Left lobe of liver (tissue), 2 donors: Measurements from ENCODE around the gene DRAP1. TPM values are rescaled to one million over a fixed set of nuclear protein-coding genes. Genes with fewer than 3 reads are reported as not detected.

ENCODE experiments used
- ATAC-seq: fragments of 200-7000 bp; cut with Tn5 transposase; one replicate; pipeline ENCODE4 v1.9.1; 2020; ENCODE audit warnings: mild to moderate bottlenecking, moderate library complexity
- DNase-seq: peaks from one replicate; pipeline ENCODE4 v3.0.0-alpha.2; 2020; ENCODE audit warnings: low spot score
- total RNA-seq: library from RNA; stranded (reverse); gene quantifications from one replicate; pipeline ENCODE4 v1.2.1, GENCODE V29; 2021
- donor health status: DM: no; HTN: no; CAD: no; lungs with moderate emphysema.
- donor health status: DM: no; HTN: yes; CAD: no.

Gene DRAP1, protein sequence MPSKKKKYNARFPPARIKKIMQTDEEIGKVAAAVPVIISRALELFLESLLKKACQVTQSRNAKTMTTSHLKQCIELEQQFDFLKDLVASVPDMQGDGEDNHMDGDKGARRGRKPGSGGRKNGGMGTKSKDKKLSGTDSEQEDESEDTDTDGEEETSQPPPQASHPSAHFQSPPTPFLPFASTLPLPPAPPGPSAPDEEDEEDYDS
- 31.0 TPM for total RNA-seq

DNA sequence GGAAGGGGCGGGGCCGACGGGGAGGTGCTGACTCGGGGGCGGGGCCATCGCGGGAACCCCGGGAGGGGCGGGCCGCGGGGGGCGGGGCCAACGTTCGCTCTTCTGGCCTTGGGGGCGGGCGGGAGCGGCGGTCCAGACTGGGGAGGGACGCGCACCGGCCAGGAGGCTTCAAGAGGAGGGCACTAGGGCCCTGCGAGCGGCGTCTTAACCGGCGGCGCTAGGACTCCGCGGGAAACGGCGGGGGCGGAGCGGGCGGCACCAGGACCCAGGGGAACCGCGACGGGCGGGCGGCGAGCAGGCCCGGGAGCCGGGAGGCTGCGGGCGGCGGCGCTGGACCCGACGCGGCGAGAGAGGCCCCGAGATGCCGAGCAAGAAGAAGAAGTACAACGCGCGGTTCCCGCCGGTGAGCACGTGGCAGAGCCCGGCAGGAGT is at the start of gene DRAP1:
TSS of gene DRAP1 (plus strand) at position 286 of the 432 bp plus-strand sequence. CDS start at position 362, 76 bp downstream.
- peak; percentile 99 for DNase-seq
- ATAC-seq = peak; percentile 92

DNA sequence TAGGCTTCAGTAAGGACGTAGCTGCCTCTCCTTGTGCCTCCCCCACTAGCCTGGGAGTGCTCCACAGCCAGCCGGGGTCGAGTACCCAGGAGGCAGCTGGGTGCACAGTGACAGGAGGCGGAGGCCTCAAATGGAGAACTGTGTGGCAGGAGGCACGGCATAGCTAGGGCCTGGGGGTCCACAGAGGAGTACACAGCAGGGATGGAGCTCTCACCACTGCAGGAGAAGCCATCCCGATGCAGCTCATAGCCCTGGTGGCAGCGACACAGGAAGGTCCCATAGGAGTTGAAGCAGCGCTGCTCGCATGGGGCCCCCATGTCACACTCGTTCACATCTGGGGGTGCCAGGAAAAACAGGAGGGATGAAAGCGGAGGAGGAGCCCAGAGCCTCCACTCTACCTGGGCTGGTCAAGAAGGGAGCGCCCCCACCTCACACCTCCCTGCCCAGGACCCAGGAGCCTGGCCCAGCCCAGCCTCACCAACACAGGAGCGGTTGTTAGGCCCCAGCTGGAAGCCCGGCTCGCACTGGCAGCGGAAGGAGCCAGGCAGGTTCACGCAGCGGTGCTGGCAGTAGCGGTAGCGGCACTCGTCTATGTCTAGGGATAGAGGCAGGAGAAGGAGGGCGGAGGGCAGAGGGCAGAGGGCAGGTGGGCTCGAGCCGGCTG is 49.5 kb upstream of the DRAP1 start:
- ATAC-seq (no peak), DNase-seq (no peak)

DNA sequence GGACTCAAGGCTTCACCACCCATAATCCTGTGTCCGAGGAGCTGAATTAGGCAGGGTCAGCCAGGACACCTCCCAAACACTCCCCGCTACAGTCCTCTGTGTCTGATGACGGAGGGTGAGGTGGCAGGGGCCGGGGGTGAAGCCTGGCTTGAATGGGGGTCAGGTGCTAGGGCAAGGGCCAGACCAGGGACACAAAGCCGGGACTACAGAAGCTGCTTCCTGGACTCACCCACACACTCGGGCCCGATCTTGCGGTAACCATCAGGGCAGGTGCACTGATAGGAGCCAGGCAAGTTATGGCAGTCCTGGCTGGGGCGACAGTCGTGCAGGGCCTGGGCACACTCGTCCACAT is 48.9 kb upstream of the DRAP1 start:
- ATAC-seq = no peak

DNA sequence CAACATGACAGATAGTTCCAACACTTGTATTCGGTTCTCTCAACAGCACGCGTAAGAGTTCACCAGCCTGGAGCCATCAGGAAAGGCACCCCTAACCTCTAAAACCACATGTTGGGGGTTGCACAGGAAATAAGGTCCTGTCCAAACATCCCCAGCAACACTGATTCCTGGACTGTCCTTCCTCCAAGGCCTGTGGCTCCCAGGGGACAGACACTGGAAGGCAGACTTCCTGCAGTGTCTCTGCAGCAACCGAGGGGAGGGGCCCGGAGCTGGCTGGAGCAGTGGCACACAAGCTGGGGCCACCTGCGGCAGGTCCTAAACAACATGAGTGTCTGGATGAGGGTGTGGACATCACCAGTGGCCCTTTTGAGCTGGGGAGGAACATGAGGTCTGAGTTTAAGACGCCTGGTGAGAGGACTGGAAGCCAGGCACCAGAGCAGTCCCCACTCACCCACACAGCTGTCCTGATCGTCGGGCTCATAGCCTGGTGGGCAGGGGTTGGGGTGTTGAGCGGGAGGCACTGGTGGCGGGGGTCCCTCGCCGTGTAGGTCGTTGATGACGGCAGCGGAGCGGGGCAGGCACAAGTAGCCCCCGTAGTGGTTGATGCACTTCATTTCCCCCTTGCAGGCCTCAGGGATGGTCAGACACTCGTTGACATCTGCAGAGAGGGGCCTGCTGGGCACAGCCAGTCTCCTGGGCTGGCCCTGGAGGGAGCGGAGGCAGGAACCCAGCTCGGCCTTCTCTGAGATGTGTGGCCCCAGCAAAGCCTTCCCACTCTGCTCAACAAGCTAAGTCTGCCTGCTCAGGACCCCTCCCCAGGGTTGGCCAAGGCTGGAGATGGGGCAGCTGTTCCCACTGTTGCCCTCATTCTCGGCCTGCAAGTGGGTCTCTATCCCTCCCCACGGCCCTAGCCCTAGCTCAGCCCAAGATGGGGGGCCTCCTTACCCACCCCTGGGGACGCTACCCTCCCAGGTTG is 48.2 kb upstream of the DRAP1 start:
- no peak for DNase-seq

More for the DNA sequence above, 48.9 kb upstream of the DRAP1 start:
- DNase-seq = no peak

DNA sequence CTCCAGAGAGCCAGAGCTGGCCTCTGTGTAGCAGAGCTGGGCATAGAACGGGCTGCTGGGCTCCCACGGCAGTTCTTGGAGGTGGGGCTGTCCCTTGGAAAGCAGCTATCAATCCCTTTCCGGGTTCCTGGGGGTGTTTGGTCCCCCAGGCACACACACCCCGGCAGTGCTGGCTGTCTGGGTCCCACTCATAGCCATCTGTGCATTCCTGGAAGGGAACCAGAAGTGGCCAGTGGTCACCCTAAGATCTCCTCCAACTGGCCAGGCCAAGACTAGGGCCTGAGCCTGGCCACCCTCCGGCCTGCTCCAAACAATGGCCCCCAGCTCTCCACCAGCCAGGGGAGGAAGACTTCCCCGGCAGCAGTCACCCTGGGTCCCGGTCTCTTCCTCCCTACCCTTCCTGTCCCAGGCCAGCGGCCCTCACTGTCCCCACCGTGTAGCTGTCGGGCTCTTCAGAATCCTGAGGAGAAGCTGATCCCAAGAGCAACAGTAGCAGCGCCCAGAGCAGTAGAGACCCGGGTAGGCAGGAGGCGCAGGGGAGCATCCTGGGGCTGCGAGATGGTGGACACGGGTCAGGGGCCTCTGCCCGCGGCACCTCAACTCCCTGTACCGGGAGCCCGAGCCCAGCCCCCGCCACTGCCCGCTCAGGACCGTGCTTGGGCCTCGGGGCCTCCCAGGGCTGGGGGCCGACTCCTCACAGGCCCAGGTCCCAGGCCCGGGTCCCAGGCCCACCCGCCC is 47.2 kb upstream of the DRAP1 start:
- ATAC-seq = no peak
- DNase-seq = no peak

More for the DNA sequence above, 48.2 kb upstream of the DRAP1 start:
- ATAC-seq = no peak

DNA sequence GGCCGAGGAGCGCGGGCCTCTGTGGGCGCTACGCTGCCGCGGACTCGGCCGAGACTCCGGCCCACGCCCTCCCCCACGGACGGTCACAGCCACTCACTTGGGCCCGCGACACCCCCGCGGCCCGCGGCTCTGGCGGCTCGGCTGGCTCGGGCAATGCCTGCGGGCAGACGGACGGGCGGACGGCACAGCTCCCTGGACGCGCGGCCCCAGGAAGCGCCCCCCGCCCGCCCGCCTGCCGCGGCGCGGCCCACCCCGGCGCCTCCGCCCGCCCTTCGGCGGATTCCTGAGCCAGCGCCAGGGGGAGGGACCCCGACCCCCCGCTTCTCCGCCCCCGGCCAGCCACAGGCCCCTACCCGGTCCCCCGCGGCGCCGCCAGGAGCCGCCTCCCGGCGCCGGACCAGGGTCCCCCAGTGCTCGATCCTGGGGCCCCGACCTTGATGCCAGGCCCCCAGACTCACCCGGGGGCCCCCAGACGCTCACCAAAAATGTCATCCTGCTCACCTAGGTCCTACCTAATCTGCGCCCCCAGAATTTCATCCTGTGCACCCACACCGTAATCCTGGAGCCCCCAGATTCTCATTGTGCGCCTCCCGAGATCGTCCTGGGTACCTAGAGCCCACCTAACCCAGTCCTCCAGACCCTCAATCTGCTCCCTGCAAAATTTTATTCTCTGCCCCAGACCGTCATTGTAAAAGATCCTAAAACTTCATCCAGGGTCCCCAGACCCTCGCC is 46.5 kb upstream of the DRAP1 start, which contains the start of gene EFEMP2:
TSS of gene EFEMP2 (minus strand) at position 215 of the 732 bp plus-strand sequence. CDS start 446 bp downstream, outside the sequence.
- ATAC-seq (peak; percentile 2), DNase-seq (no peak)

DNA sequence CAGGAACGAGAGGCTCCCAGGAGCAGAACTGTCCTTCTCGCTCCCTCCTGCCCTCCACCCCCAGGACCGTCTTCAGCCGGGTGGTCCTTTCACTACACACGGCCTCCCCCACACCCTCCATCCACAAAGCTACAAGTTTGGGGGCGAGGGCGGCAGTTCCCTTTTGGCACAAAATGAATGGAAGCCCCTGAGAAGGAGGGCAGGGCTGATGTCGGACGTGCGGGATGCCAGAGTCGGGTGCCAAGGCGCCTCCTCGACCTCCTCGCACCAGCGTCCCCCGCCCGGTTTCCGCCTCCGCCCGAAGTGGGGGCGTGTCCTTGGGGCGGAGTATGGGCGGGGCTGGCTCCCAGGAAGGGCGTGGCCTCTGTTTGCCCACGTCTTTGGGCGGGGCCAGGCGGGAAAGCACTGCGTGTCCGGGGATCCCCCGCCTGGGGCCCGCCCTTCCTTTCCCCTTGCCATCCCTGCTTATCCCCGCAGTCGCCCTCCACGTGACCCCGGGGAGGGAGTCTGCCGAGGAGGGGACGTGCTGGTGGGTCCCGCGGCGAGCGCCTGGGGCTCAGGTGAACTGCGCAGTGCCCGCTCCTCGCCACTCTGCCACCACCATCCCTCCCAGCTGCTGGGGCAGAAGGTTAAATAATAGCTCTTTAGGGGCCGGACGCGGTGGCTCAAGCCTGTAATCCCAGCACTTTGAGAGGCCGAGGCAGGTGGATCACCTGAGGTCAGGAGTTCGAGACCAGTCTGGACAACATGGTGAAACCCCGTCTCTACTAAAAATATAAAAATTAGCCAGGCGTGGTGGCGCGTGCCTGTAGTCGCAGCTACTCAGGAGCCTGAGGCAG is 45.7 kb upstream of the DRAP1 start:
- ATAC-seq (peak; percentile 97), DNase-seq (peak; percentile 93)

DNA sequence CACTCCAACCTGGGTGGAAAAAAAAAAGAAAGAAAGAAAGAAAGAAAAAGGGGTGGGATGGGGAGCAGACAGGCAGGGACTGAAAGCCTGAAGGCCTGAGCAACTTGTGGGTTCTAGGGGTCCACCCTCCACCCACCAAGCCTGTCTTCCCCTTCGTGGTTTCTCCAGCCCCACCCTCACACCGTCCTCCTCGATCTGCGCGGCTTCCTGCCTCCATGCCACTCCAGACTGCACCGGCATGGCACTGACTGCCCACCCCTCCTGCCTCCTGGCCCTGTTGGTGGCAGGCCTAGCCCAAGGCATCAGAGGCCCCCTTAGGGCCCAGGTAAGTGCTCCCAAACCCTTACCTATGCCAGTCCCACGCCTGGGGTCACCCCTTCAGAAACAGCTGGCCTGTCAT is 39.6 kb upstream of the DRAP1 start, which contains the start of gene CTSW:
TSS of gene CTSW (plus strand) at position 221 of the 400 bp plus-strand sequence. CDS start at position 239, 18 bp downstream.
- no peak for ATAC-seq
- DNase-seq = no peak

DNA sequence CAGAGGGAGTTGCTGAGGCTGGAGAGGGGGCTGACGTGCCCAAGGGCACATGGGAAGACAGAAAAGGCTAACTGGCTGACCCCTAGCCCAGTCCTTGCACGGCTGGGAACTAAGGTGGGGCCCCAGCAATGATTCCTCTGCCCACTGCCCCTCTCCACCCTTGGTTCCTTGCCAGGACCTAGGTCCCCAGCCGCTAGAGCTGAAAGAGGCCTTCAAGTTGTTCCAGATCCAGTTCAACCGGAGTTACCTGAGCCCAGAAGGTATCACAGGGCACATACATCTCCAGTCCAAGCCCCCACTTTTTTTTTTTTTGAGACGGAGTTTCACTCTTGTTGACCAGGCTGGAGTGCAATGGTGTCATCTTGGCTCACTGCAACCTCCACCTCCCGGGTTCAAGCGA is 39.2 kb upstream of the DRAP1 start:
- ATAC-seq (no peak), DNase-seq (no peak)

DNA sequence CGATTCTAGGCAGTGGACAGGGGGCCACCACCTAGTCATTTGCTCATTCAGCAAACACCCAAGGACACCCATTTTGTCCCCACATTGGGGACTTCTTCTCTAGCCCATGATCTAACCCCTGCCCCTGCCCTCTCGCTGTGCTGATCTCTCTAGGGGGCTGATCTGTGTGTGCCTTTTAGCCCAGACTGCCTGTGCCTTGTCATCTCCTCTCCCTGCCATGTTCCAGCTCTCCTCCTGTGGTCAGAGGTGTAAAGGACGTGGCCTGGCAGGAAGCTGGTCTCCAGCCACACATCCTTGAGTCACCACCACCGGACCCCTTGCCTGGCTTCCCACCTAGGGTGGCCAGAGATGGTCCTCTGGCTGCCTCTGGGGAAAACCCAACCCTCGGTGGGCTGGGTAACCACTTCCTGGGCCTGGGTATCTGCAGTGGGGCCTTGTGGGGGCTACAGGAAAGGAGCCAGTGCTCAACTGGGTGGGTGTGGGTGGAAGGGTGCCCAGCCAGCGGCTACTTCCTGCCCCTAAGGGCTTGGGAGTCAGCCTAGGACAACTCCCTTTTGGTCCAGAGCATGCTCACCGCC is 38.3 kb upstream of the DRAP1 start:
- no peak for DNase-seq

DNA sequence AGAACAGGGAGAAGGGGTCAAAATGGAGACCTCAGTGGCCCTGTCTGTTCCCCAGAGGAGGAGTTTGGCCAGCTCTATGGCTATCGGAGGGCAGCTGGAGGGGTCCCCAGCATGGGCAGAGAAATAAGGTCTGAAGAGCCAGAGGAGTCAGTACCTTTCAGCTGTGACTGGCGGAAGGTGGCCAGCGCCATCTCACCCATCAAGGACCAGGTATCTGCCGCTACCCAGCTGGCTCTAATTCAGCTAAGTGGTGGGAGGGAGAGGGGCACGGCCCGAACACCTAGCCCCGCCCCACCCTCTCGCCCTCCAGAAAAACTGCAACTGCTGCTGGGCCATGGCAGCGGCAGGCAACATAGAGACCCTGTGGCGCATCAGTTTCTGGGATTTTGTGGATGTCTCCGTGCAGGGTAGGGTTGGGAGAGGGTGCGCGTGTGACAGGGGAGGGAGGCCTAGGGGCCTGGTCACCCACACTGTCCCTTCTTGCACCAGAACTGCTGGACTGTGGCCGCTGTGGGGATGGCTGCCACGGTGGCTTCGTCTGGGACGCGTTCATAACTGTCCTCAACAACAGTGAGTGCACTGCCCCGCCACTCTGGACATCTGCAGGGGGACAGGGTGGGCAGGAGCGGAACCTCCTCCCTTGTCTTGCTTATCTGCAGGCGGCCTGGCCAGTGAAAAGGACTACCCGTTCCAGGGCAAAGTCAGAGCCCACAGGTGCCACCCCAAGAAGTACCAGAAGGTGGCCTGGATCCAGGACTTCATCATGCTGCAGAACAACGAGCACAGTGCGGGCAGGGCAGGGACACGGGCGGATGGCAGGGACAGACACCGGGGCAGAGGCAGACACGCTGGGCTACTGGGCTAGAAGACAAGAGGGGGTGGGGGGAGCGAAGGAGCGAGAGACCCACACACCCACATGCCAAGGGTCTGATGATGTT is 36.8 kb upstream of the DRAP1 start:
- DNase-seq (peak; percentile 43), ATAC-seq (no peak)

More for the DNA sequence above, 38.3 kb upstream of the DRAP1 start:
- ATAC-seq = no peak

DNA sequence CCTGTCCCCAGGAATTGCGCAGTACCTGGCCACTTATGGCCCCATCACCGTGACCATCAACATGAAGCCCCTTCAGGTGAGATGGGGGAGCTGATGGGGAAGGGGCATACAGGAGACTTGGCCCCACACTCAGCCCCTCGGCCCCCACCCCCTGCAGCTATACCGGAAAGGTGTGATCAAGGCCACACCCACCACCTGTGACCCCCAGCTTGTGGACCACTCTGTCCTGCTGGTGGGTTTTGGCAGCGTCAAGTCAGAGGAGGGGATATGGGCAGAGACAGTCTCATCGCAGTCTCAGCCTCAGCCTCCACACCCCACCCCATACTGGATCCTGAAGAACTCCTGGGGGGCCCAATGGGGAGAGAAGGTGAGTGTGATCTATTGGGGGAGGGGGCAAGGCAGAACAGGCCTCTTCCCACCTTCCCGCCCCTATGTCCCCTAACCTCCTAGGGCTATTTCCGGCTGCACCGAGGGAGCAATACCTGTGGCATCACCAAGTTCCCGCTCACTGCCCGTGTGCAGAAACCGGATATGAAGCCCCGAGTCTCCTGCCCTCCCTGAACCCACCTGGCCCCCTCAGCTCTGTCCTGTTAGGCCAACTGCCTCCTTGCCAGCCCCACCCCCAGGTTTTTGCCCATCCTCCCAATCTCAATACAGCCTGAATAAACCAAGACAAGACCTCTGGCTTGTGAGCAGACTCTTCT is 36.0 kb upstream of the DRAP1 start:
- DNase-seq (peak; percentile 37), ATAC-seq (no peak)

DNA sequence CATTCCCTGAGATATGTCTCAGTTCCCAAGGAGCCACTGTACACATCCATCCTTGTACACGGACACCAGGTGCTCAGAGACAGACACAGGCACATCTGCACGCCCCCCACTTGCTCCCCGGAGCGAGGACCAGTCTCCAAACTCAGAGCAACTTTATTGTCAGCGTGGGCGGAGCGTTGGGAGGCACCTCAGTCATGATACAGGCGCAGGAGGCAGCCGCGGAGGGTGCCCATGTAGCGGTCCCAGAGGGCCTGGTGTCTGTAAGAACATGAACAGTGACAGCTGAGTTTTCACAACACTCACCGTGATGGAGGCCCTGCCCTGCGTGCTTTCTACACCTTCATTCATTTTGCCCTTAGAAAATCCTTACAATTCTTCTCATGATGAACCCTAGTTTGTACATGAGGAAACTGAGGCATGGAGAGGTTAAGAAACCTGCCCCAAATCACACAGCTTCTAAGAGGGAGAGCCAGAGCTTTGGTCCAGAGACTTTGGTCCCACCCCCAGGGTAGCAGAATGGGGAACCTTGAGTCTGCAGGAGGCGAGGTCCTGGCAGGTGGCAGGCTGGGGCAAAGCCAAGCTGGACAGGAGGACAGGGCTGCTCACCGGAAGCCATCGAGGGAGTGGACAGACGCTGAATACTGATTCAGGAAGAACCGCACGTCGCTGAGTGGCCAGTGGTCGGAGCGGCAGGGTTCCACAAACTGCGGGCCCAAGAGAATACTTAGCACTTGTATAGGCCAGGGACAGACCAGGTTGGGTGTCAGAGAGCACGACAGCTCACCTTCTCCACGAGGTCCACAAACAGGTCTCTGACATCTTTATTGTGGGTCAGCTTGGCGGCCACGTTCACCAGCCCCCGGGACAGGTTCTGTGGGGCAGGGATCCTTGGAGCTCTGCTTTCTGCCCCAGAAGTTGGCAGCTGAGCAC is 35.2 kb upstream of the DRAP1 start:
- ATAC-seq = no peak
- peak; percentile 46 for DNase-seq

DNA sequence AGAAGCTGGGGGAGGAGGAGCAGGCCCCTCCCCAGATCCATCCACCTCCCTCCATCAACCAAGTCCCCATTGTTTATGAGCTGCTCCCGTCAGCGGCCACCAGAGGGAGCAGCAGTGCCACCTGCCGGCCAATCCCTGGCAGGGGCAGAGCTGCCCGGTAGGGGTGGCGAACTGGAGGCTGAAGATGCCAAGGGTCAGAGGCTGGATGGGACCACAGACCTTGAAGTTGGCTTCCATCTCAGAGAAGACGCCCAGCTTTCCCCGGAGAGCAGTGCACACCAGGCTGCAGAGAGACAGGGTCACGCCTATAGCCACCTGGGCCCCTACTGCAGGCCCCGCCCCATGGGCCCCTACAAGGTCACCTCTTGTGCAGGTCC is 34.5 kb upstream of the DRAP1 start:
- ATAC-seq (peak; percentile 67), DNase-seq (peak; percentile 80)

DNA sequence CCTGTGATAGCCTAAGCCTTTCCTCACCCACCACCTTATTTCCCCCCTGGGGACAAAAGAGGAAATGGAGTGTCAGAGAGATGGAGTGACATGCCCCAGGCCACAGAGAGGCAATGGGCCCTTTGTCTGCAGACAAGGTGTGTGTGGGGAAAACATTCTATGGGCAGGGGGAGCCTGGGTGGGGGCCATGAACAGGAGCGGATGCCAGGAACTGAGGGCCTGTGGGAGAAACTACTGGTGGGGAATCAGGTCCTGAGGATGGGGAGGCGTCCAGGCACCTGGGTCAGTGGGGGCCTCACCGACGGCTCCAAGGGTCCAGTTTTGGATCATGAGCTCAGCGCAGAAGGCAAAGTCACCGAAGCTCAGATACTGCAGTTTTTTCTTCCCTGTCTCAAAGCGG is 34.0 kb upstream of the DRAP1 start:
- no peak for DNase-seq

More for the DNA sequence above, 34.0 kb upstream of the DRAP1 start:
- no peak for ATAC-seq
